H1 (cell line): ENCODE results near the gene PEX14. TPM values are rescaled to one million over a fixed set of nuclear protein-coding genes. Genes with fewer than 3 reads are reported as not detected.

ENCODE experiments used
- CTCF ChIA-PET: fragments of 300-600 bp; sonication (Branson Sonifier 250); formaldehyde crosslinking; loops from one replicate; lab custom pipeline; 2021; ENCODE audit not compliant: partially characterized antibody; lab: Charles Lee
- POLR2A ChIA-PET: fragments of 300-600 bp; sonication (Branson Sonifier 250); formaldehyde crosslinking; loops from one replicate; lab custom pipeline; 2021; ENCODE audit warnings: inconsistent platforms; ENCODE audit not compliant: partially characterized antibody; lab: Charles Lee
- DNase-seq, 2 experiments: peaks; one replicate each; pipeline versions ENCODE4 v3.0.0 to v3.0.0-alpha.2; 2010 to 2022; ENCODE audit warnings: low spot score in 2 of 2, low read depth in 1 of 2, mixed read lengths in 1 of 2
- FAIRE-seq: peaks from 2 replicates; lab custom pipeline; 2011; peaks lifted over from hg19 to GRCh38; lab: Jason Lieb, UNC
- H2AFZ ChIP-seq: 2 replicates; pipeline ENCODE4 v1.8.1; 2012; ENCODE audit warnings: low read length, inconsistent platforms
- H2AK5ac ChIP-seq: 2 replicates; pipeline ENCODE4 v1.6.1; 2013; ENCODE audit warnings: low read depth, low read length
- H2BK120ac ChIP-seq: replicated peaks from 2 replicates; pipeline ENCODE3; 2013; ENCODE audit warnings: low read depth, low read length, inconsistent platforms
- H2BK12ac ChIP-seq: 2 replicates; pipeline ENCODE4 v1.6.1; 2013; ENCODE audit warnings: low read depth, low read length
- H2BK15ac ChIP-seq: 2 replicates; pipeline ENCODE4 v1.6.1; 2013; ENCODE audit warnings: low read length
- H2BK20ac ChIP-seq: 2 replicates; pipeline ENCODE4 v1.6.1; 2013; ENCODE audit warnings: low read length
- H2BK5ac ChIP-seq: 2 replicates; pipeline ENCODE4 v1.6.1; 2013; ENCODE audit warnings: low read depth, low read length
- H3K14ac ChIP-seq: 2 replicates; pipeline ENCODE4 v1.6.1; 2013; ENCODE audit warnings: inconsistent platforms; ENCODE audit not compliant: insufficient read length
- H3K18ac ChIP-seq: 2 replicates; pipeline ENCODE4 v1.6.1; 2013; ENCODE audit warnings: low read length; ENCODE audit errors: extremely low read depth
- H3K23ac ChIP-seq: 2 replicates; pipeline ENCODE4 v1.6.1; 2013; ENCODE audit warnings: inconsistent platforms; ENCODE audit not compliant: insufficient read length
- H3K23me2 ChIP-seq: 2 replicates; pipeline ENCODE4 v1.6.1; 2013; ENCODE audit warnings: low read depth, low read length
- H3K27ac ChIP-seq: 2 replicates; pipeline ENCODE4 v1.6.1; 2011; ENCODE audit warnings: low read depth, low read length, inconsistent platforms
- H3K27me3 ChIP-seq, 4 experiments: replicated peaks in 1 of 4; 1 replicate in 1 of 4; 2 replicates in 3 of 4; pipeline versions ENCODE4 v1.6.1 to v1.8.1; 2011 to 2013; ENCODE audit warnings: low read length in 3 of 4, mild to moderate bottlenecking in 3 of 4, inconsistent platforms in 2 of 4, mixed read lengths in 2 of 4, moderate library complexity in 1 of 4; ENCODE audit not compliant: control insufficient read depth in 3 of 4, insufficient read depth in 3 of 4; ENCODE audit errors: extremely low read depth in 1 of 4
- H3K36me3 ChIP-seq, 4 experiments: 2 replicates each; pipeline versions ENCODE4 v1.6.1 to v1.8.1; 2011 to 2013; ENCODE audit warnings: mild to moderate bottlenecking in 4 of 4, low read length in 3 of 4, moderate library complexity in 2 of 4, control low read depth in 1 of 4, inconsistent platforms in 1 of 4; ENCODE audit not compliant: insufficient read depth in 4 of 4, control insufficient read depth in 2 of 4
- H3K4ac ChIP-seq: replicated peaks from 2 replicates; pipeline ENCODE3; 2013; ENCODE audit warnings: low read length, low read depth, mixed read lengths, inconsistent platforms; ENCODE audit not compliant: insufficient read length
- H3K4me1 ChIP-seq, 4 experiments: replicated peaks in 1 of 4; 1 replicate in 1 of 4; 2 replicates in 3 of 4; pipeline versions ENCODE4 v1.6.1 to v1.8.1; 2011 to 2013; ENCODE audit warnings: low read length in 3 of 4, inconsistent platforms in 2 of 4, mixed read lengths in 1 of 4; ENCODE audit not compliant: insufficient read depth in 4 of 4, control insufficient read depth in 3 of 4
- H3K4me2 ChIP-seq, 2 experiments: 2 replicates each; pipeline versions ENCODE4 v1.6.1 to v1.8.1; 2011 to 2013; ENCODE audit warnings: low read depth in 2 of 2, low read length in 2 of 2, control low read depth in 1 of 2, inconsistent platforms in 1 of 2, mild to moderate bottlenecking in 1 of 2; ENCODE audit not compliant: insufficient read depth in 1 of 2
- H3K4me3 ChIP-seq, 4 experiments: fragments of 200-600, 300-600 bp in 1 of 4; sonication (generic), shearing (Covaris generic), sonication (Bioruptor Twin) in 1 of 4; 2 replicates each; pipeline versions ENCODE4 v1.5.1 to v1.8.1; 2011 to 2016; ENCODE audit warnings: low read length in 4 of 4, low read depth in 3 of 4, control low read depth in 2 of 4, inconsistent platforms in 2 of 4, mild to moderate bottlenecking in 2 of 4, mixed read lengths in 1 of 4, moderate library complexity in 1 of 4; ENCODE audit not compliant: insufficient read depth in 2 of 4; ENCODE audit errors: extremely low read depth in 1 of 4
- H3K56ac ChIP-seq: replicated peaks from 2 replicates; pipeline ENCODE3; 2013; ENCODE audit warnings: low read depth, mild to moderate bottlenecking, mixed read lengths, low read length, inconsistent platforms; ENCODE audit not compliant: insufficient read length
- H3K79me1 ChIP-seq: 2 replicates; pipeline ENCODE4 v1.6.1; 2013; ENCODE audit warnings: low read depth, low read length, control low read depth
- H3K79me2 ChIP-seq, 2 experiments: 2 replicates each; pipeline versions ENCODE4 v1.6.1 to v1.8.1; 2012 to 2013; ENCODE audit warnings: low read length in 2 of 2, mild to moderate bottlenecking in 2 of 2, inconsistent platforms in 1 of 2; ENCODE audit not compliant: insufficient read depth in 2 of 2, control insufficient read depth in 1 of 2
- H3K9ac ChIP-seq, 4 experiments: replicated peaks in 1 of 4; 1 replicate in 1 of 4; 2 replicates in 3 of 4; pipeline versions ENCODE4 v1.6.1 to v1.8.1; 2011 to 2013; ENCODE audit warnings: low read depth in 3 of 4, low read length in 3 of 4, control low read depth in 2 of 4, mild to moderate bottlenecking in 2 of 4, moderate library complexity in 2 of 4, inconsistent platforms in 1 of 4; ENCODE audit errors: extremely low read depth in 1 of 4
- H3K9me3 ChIP-seq, 2 experiments: 2 replicates each; pipeline versions ENCODE4 v1.6.1 to v1.8.1; 2012 to 2013; ENCODE audit warnings: mild to moderate bottlenecking in 2 of 2, moderate library complexity in 2 of 2, control low read depth in 1 of 2, inconsistent platforms in 1 of 2, low read depth in 1 of 2, low read length in 1 of 2, mixed read lengths in 1 of 2; ENCODE audit not compliant: insufficient read depth in 2 of 2
- H4K20me1 ChIP-seq, 2 experiments: replicated peaks in 1 of 2; 2 replicates each; pipeline versions ENCODE3 to v1.8.1; 2011 to 2013; ENCODE audit warnings: inconsistent platforms in 2 of 2, low read length in 2 of 2, mild to moderate bottlenecking in 1 of 2; ENCODE audit not compliant: insufficient read depth in 2 of 2, control insufficient read depth in 1 of 2
- H4K5ac ChIP-seq: 2 replicates; pipeline ENCODE4 v1.6.1; 2013; ENCODE audit warnings: low read length, low read depth, mixed read lengths, inconsistent platforms; ENCODE audit not compliant: insufficient read length
- H4K8ac ChIP-seq: 2 replicates; pipeline ENCODE4 v1.8.0; 2013; ENCODE audit warnings: mild to moderate bottlenecking, moderate library complexity, low read length, inconsistent platforms; ENCODE audit not compliant: insufficient read depth; ENCODE audit errors: extremely low read depth
- H4K91ac ChIP-seq: replicated peaks from 2 replicates; pipeline ENCODE3; 2013; ENCODE audit warnings: low read length, mixed read lengths, inconsistent platforms; ENCODE audit not compliant: insufficient read length
- CBX8 ChIP-seq: fragments of 300-800, 300-1000 bp; sonication (generic); IDR thresholded peaks from 2 replicates; pipeline ENCODE4 v1.7.1; 2016; ENCODE audit warnings: low read depth, low read length, borderline replicate concordance
- E2F6 ChIP-seq: IDR thresholded peaks from 2 replicates; pipeline ENCODE4 v1.6.1; 2012; ENCODE audit warnings: inconsistent platforms
- HDAC2 ChIP-seq, 2 experiments: fragments of 300-600 bp in 1 of 2; sonication (generic) in 1 of 2; IDR thresholded peaks; 2 replicates each; pipeline ENCODE4 v1.6.1; 2011 to 2012; ENCODE audit warnings: low read depth in 2 of 2, low read length in 2 of 2, mild to moderate bottlenecking in 2 of 2, moderate library complexity in 2 of 2, borderline replicate concordance in 1 of 2, inconsistent platforms in 1 of 2
- JUND ChIP-seq: IDR thresholded peaks from 2 replicates; pipeline ENCODE4 v1.6.1; 2011; ENCODE audit warnings: mild to moderate bottlenecking, improper control_type of control experiment, low read length
- POLR2A ChIP-seq, 2 experiments: IDR thresholded peaks; 1 replicate in 1 of 2; 2 replicates in 1 of 2; pipeline ENCODE4 v1.6.1; 2011; ENCODE audit warnings: low read depth in 2 of 2, low read length in 2 of 2, mild to moderate bottlenecking in 2 of 2; ENCODE audit errors: control extremely low read depth in 1 of 2
- RFX5 ChIP-seq: IDR thresholded peaks from 2 replicates; pipeline ENCODE4 v1.6.1; 2011; ENCODE audit warnings: low read depth, low read length, improper control_type of control experiment, borderline replicate concordance
- SIRT6 ChIP-seq: IDR thresholded peaks from one replicate; pipeline ENCODE4 v1.7.1; 2012; ENCODE audit warnings: low read length, inconsistent platforms
- SIX5 ChIP-seq: IDR thresholded peaks from 2 replicates; pipeline ENCODE4 v1.6.1; 2011; ENCODE audit warnings: mild to moderate bottlenecking, low read depth, low read length
- SP2 ChIP-seq: IDR thresholded peaks from 2 replicates; pipeline ENCODE4 v1.6.1; 2012; ENCODE audit warnings: mild to moderate bottlenecking, low read length, inconsistent platforms
- TAF1 ChIP-seq: IDR thresholded peaks from 2 replicates; pipeline ENCODE4 v1.6.1; 2011; ENCODE audit warnings: mild to moderate bottlenecking, low read depth, low read length
- TCF12 ChIP-seq: IDR thresholded peaks from 2 replicates; pipeline ENCODE4 v1.6.1; 2011; ENCODE audit warnings: low read depth, mild to moderate bottlenecking, low read length
- ZNF274 ChIP-seq: IDR thresholded peaks from 2 replicates; pipeline ENCODE4 v1.7.0; 2012; ENCODE audit warnings: low read length, borderline replicate concordance; ENCODE audit errors: extremely low read depth
- WGBS, 2 experiments: shearing (Covaris generic) in 1 of 2; methylation state at CpG; one replicate each; pipeline versions ENCODE4 v1.1.6 to v1.1.7; 2013 to 2015; ENCODE audit warnings: low lambda C conversion rate in 2 of 2, mixed read lengths in 2 of 2, inconsistent platforms in 1 of 2, low coverage in 1 of 2, missing lambda C conversion rate in 1 of 2; ENCODE audit not compliant: insufficient replicate concordance in 2 of 2, insufficient coverage in 1 of 2, insufficient read length in 1 of 2; ENCODE audit errors: extremely low coverage in 1 of 2, missing lambda C conversion rate in 1 of 2; 5-methylcytosine and 5-hydroxymethylcytosine counted together
- polyA plus RNA-seq, 7 experiments: library from polyadenylated mRNA; depleted of rRNA in 3 of 7; stranded (reverse) in 5 of 7; unstranded in 2 of 7; fragments of >200 nt in 5 of 7; fragments of 200-250 nt in 2 of 7; gene quantifications; 1 replicate in 5 of 7; 2 replicates in 1 of 7; 4 replicates in 1 of 7; pipeline versions ENCODE4 v1.2.1 to v1.2.3, GENCODE V29; 2011 to 2013; ENCODE audit warnings: missing spikeins in 2 of 7, mixed read lengths in 2 of 7
- total RNA-seq: library from RNA; stranded (reverse); fragmentation: NEBNext Ultra II Directional; extraction: Animal tissue kit (Norgen Biotek cat#: 25700); gene quantifications from 2 replicates; pipeline ENCODE4 v1.2.1, GENCODE V29; 2021

The PEX14 gene
- total and polyA plus RNA-seq, 2 of the 8 experiments (the other 6 are each of a cell fraction or from before 2014, with no cell fraction given), result 13.0 to 19.8 TPM

- Histone ChIP-seq H2BK20ac (no peak overlapping the region), H3K14ac (no peak overlapping the region), H3K27me3 (peaks cover 3 to 20% (median 16%) of the 10 kb centered on the region in 4 experiments), H3K23me2 (peaks cover under 1% of the 10 kb centered on the region; the same call in 1 of the 2 replicates), H2AFZ (no peak overlapping the region), H2BK12ac (no peak overlapping the region), H4K8ac (no peak overlapping the region), H3K4me2 (no peak overlapping the region), H3K9me3 (no peaks in the 10 kb centered on the region), H3K4me3 (no peak overlapping the region), H4K91ac (no peak overlapping the region), H4K20me1 (peaks cover 0 to 10% of the 10 kb centered on the region in 2 experiments), H2AK5ac (no peak overlapping the region; the same call in 1 of the 2 replicates), H3K4ac (no peak overlapping the region), H3K23ac (no peak overlapping the region), H2BK120ac (no peak overlapping the region), H3K27ac (no peak overlapping the region), H2BK5ac (no peak overlapping the region), H3K79me1 (no peaks in the 10 kb centered on the region), H4K5ac (no peak overlapping the region), H3K36me3 (no peaks in the 10 kb centered on the region; a peak in 1 of 8 replicates), H3K4me1 (peaks cover 0 to 26% (median 13%) of the 10 kb centered on the region in 4 experiments; a peak in 6 of 7 replicates), H3K9ac (no peak overlapping the region), H2BK15ac (no peak overlapping the region), H3K56ac (no peak overlapping the region), H3K79me2 (no peaks in the 10 kb centered on the region), H3K18ac (no peak overlapping the region)
- TF ChIP-seq ZNF274 (no peak), HDAC2 (IDR thresholded peaks at IDR 0.05; ENCODE audit: borderline replicate concordance in 1 of 2, low read depth in 2 of 2, low read length in 2 of 2) (no peak), SIRT6 (no peak), SP2 (no peak), RFX5 (no peak), JUND (no peak), SIX5 (no peak), TAF1 (no peak), POLR2A (IDR thresholded peaks at IDR 0.05; ENCODE audit: control extremely low read depth in 1 of 2, low read depth in 2 of 2, low read length in 2 of 2) (no peak), E2F6 (no peak), TCF12 (no peak), CBX8 (no peak)
- FAIRE-seq (no peak), DNase-seq (no peak)
- ChIA-PET POLR2A (interaction anchor here (1.1 kb wide), 1 partner anchor 26 kb away, joined by 3 read pairs; no protein-coding TSS in a partner anchor), CTCF (interaction anchor here (0.6 to 1.5 kb wide), 7 partner anchors 10 to 1732 kb away, joined by 3 to 4 read pairs (median 3); no protein-coding TSS in a partner anchor)
- WGBS, 2 experiments, result 90% methylated on average over 28 of the region's 32 CpGs; no CpG with 5 or more reads in 1 of the 2 experiments
Observed at GRCh38 chr1:10644307-10645128, 169.8 kb downstream of the PEX14 start.
